Fibroblast of skin of scalp (primary cell): Measurements from ENCODE around the gene RAPGEF2.
"Not testable (repeated sequence)": the region's sequence is repeated elsewhere in the genome, so short reads cannot be mapped to it uniquely, and the experiment has no call there.

Experiments used
- DNase-seq: peaks from one replicate; pipeline ENCODE4 v3.0.0-alpha.2; 2013

The RAPGEF2 gene

GRCh38 chr4:159134429-159134828 lies 31.6 kb downstream of the RAPGEF2 start:
- DNase-seq = no peak

GRCh38 chr4:159137176-159137575 lies 34.3 kb downstream of the RAPGEF2 start:
- DNase-seq = no peak

- DNase-seq = no peak
Measured at GRCh38 chr4:159138436-159138835, 35.6 kb downstream of the RAPGEF2 start.

DNA sequence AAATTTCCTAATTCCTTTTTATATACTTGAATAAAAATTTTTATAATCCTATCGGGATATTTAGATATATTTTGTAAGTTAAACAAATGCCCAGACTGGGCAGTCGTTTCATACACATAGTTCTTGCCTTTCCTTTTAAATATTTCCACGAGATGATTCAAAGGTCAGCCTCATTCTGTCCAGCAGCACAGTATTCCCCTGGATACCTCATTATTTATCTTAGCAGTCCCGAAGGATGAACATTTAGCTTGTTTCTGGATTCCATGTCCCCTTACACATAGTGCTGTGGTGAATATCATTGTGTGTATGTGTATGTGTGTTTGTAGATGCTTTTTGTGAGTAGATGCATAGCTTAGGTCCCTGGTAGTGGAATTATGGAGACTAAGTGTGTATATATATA lies 38.3 kb downstream of the RAPGEF2 start:
- peak; percentile 35 for DNase-seq

DNA sequence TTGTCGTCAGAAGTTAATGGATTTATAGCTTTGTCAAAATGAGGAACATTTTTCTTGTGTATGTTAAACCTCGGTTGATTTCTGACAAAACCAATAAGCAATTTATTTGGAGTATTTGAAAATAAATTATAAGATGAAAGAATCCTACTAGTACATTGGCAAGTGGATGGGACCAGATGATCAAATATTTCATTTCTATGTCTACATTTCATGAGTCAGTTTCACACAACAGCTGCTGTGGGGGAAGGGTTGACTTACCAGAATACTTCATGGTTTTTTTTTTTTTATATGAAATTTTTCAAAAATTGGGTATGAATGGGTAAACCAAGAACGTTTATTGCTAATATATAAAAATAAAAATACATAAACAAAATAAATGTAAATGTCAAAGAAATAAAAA lies 39.4 kb downstream of the RAPGEF2 start:
- DNase-seq = peak; percentile 47

DNA sequence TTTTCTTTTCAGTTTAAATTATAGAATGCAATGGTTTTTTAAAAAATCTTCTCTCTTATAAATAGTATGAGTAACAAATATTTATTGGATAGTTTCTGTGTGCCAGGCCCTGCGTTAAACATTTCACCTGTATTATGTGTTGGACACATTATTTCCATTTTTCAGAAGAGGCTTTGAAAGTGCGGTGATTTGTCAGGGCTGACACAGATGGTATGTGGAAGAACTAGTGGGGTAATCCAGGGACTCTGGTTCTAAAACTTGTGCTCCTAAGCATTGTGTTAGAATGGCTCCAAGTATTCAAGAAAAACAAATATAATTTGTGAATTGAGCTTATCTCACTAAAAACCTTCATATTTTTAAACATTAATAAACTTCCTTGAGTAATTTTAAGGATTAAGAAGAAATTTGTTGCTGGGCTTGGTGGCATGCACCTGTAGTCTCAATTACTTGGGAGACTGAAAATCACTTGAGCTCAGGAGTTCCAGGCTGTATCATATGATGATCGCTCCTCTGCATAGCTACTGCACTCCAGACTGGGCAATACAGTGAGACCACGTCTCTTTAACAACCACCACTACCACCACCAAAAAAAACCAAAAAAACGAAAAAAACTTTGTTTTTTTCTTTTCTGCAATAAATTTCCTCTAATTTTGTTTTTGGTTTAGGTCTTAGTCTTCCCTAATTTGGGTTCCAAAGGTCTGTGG lies 40.0 kb downstream of the RAPGEF2 start:
- no peak for DNase-seq

DNA sequence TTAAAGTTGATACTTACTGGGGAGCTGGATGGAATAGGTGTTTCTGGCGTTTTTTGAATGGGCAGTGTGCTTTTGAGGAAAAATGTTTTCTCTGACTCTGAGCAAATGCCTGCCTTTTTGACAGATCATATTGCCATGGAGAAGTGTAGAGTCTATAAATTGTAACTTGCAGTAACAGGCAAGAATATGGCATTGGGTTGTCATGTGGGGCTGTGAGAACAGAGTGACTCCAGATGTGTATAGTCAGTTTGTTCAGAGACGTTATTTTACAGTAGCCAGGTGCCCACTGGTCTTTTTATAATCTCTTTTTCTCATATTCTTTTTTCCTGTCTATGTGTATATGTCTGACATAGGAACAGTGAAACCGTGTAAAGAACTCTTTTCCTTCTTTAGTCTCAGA lies 40.8 kb downstream of the RAPGEF2 start:
- no peak for DNase-seq

- no peak for DNase-seq
Measured at GRCh38 chr4:159144112-159144694, 41.3 kb downstream of the RAPGEF2 start.

- no peak for DNase-seq
Measured at GRCh38 chr4:159145318-159145991, 42.6 kb downstream of the RAPGEF2 start.

DNA sequence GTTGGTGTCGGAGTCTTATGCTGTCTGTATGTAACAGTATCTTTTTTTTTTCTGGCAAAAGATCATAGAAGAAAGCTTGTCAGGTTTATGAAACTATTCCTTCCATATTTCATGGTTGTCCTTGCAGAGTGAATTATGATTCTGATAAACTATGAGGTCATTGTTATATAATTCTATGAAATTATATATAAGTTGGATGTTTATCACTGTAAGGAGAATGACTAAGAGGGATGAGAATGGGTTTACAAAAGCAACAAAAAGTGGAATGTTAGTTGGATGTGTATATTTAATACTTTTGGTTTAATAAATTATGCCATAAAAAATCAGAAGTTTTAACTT lies 43.1 kb downstream of the RAPGEF2 start:
- DNase-seq = peak; percentile 17

DNA sequence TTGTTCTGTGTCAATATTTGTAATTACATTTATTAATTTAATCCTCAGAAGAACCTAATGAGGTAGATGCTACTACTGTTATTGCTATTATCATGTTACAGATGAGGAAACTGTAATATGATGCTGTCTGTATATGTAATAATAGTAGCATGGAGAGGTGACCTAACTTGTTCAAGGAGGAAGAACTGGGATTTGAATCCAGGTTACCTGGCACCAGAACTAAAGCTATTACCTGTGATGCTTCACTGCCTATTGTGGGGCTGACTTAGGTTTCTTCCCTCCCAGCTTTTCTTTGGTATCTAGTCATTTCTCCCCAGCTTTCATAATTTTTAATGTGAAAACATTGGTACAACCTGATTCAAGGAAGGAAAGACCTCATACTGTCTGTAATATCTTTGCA lies 43.6 kb downstream of the RAPGEF2 start:
- no peak for DNase-seq

DNA sequence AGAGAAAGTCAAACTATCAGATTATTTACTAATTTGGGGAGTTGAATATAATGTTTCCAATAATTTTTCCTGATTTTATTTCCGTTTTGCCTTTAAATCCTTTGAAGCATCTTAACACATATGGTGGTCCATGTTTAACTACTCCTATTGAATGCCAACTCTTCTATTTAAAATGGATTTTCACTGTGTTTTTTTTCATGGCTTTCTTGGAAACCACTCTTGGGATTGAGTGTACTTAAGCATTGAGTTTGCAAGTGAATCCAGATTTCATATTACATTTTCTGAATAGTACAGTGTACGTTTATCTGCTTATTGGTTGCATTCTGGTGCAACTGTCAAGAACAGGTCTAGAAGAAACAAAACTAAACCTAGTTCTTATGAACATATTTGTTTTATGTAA lies 45.6 kb downstream of the RAPGEF2 start:
- DNase-seq = no peak

GRCh38 chr4:159149666-159150065 lies 46.8 kb downstream of the RAPGEF2 start:
- DNase-seq = no peak

GRCh38 chr4:159150396-159150795 lies 47.5 kb downstream of the RAPGEF2 start:
- no peak for DNase-seq

GRCh38 chr4:159150821-159151390 lies 48.0 kb downstream of the RAPGEF2 start:
- DNase-seq = no peak

- DNase-seq = no peak
Measured at GRCh38 chr4:159151689-159152088, 48.8 kb downstream of the RAPGEF2 start.

DNA sequence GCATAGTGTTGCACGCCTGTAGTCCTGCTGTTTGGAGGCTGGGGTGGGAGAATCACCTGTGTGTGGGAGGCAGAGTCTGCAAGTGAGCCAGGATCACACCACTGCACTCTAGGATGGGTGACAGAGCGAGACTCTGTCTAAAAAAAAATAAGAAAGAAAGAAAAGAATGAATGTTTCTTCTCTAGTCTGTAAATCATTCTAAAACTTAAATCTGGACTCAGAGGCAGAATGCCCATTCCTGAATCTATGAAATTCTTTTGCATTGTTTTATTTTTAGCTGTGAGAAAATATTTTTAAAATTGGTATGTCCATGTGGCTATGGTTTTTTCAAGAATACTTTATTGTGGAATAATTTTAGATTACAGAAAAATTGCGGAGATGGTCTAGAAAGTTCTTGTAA lies 49.3 kb downstream of the RAPGEF2 start:
- DNase-seq = no peak

DNA sequence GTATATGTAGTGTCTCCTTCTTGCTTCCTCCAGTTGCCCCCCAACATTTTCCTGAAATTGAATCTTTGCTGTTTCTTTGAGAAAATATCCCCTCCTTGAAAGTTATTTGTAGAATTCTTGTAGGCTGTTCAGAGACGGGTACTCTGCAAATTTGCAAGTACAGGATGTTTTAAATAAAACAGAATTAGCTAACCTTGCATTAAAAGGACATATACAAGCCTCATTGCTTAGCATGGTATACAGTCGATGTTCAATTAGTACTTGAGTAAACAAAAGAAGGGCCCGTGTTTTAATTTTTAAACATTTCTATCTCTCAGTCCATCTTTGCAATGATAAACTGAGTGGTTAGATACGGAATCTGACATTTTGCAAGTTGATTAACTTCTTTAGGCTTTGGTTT lies 50.8 kb downstream of the RAPGEF2 start:
- DNase-seq = no peak

GRCh38 chr4:159155119-159155518 lies 52.2 kb downstream of the RAPGEF2 start:
- no peak for DNase-seq

GRCh38 chr4:159158083-159158617 lies 55.3 kb downstream of the RAPGEF2 start:
- DNase-seq = no peak

DNA sequence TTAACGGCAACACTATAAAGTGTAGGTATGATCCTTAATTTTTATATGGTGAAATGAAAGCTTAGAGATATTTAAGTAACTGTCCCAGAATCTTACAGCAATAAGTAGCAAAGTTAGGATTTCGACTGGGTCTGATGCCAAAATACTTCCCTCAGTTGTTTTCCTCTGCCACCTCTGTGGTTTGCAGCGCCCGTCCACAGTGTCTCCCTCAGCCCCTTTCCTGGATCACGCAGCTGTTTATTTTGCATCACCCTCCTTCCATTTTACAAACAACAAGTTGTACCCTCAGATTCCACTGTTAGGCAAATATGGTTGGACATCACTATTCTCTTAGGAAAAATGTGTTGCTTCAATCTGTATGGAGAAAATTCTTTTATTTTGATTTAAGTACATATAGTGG lies 56.1 kb downstream of the RAPGEF2 start:
- no peak for DNase-seq

DNA sequence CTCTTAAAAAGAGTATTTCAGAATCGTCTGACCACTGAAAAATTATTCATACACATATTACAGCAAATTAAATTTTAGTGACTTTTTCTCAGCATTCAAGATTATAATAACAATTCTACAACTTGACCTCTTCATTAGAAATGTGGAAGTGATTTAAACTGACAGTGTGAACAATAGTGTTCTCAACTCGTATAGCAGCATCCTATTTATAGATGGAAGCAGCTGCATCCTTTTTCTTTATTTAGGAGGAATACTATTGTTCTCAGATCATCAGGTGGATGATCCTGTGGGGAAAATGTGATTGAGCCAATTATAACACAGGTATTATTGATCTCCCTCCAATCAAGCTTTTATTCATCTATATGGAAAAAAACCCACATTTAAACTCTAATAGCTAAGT lies 56.7 kb downstream of the RAPGEF2 start:
- DNase-seq = no peak

GRCh38 chr4:159160242-159160641 lies 57.4 kb downstream of the RAPGEF2 start:
- DNase-seq = peak; percentile 2

DNA sequence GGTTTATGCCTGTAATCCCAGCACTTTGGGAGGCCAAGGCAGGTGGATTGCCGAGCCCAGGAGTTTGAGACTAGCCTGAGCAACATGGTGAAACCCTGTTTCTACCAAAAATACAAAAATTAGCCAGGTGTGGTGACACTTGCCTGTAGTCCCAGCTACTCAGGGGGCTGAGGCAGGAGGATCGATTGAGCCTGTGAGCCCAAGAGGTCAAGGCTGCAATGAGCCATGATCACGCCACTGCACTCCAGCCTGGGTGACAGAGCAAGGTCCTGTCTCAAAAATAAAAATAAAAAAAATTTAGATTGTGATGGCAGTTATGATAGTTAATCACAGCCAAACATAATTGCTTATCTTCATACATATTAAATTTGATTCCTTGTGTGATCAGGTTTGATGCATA lies 58.6 kb downstream of the RAPGEF2 start:
- DNase-seq = not testable (repeated sequence)
